ENCODE measurements around the gene SRA1. TPM values are rescaled to one million over a fixed set of nuclear protein-coding genes. Genes with fewer than 3 reads are reported as not detected.

Gene SRA1
- total RNA-seq, 4 donors from 2014 or later = 19.9 to 36.3 (median 26.5) TPM

GRCh38 chr5:140568443-140569063, 11.3 kb upstream of the SRA1 start:
- intact Hi-C loops (cut with DNase I; ENCODE audit: low total_unique reads) = loop anchor here (5.0 kb wide), 1 partner anchor 69 kb away; the partner anchor contains the start of gene TMCO6
- Histone ChIP-seq H3K36me3 (peaks cover 0 to 10% (median 0%) of the 10 kb centered on the region in 4 donors), H3K27me3 (no peaks in the 10 kb centered on the region), H3K4me3 (no peak overlapping the region), H3K9me3 (no peaks in the 10 kb centered on the region), H3K27ac (peak overlapping the region; percentile 52 to 71 (median 62)), H3K4me1 (peaks cover 14 to 48% (median 16%) of the 10 kb centered on the region in 4 donors)
- in situ Hi-C loops (cut with MboI; ENCODE audit: low pct_ligation_motif_present in 1 of 4, low pct_unique_long_range_greater_than_20kb in 1 of 4, low sequenced_read_pairs in 3 of 4) = loop anchor here in 3 of 4 donors (10.0 to 25.0 kb wide), 3 partner anchors 66 to 136 kb away; partner anchors contain the start of genes CD14 (in 2 of the 3), TMCO6 (in 2 of the 3), DND1 (in 1 of the 3) and WDR55 (in 1 of the 3)
- no peak for DNase-seq
- 94% methylated on average over 2 of the region's 2 CpGs; no CpG with 5 or more reads in 1 of the 2 donors for WGBS, 2 donors (ENCODE audit: low coverage in 1 of 2)
- TF ChIP-seq EP300 (IDR thresholded peaks at IDR 0.05; ENCODE audit: low read depth) (no peak), POLR2AphosphoS5 (IDR thresholded peaks at IDR 0.05) (no peak), POLR2A (IDR thresholded peaks at IDR 0.05) (no peak)
- TF ChIP-seq, protein P1, sequence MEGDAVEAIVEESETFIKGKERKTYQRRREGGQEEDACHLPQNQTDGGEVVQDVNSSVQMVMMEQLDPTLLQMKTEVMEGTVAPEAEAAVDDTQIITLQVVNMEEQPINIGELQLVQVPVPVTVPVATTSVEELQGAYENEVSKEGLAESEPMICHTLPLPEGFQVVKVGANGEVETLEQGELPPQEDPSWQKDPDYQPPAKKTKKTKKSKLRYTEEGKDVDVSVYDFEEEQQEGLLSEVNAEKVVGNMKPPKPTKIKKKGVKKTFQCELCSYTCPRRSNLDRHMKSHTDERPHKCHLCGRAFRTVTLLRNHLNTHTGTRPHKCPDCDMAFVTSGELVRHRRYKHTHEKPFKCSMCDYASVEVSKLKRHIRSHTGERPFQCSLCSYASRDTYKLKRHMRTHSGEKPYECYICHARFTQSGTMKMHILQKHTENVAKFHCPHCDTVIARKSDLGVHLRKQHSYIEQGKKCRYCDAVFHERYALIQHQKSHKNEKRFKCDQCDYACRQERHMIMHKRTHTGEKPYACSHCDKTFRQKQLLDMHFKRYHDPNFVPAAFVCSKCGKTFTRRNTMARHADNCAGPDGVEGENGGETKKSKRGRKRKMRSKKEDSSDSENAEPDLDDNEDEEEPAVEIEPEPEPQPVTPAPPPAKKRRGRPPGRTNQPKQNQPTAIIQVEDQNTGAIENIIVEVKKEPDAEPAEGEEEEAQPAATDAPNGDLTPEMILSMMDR (IDR thresholded peaks at IDR 0.05) = no peak

- intact Hi-C loops (cut with DNase I; ENCODE audit: low total_unique reads) = loop anchor here (5.0 kb wide), 1 partner anchor 69 kb away; the partner anchor contains the start of gene TMCO6
- in situ Hi-C loops (cut with MboI; ENCODE audit: low pct_ligation_motif_present in 1 of 4, low pct_unique_long_range_greater_than_20kb in 1 of 4, low sequenced_read_pairs in 3 of 4) = loop anchor here in 3 of 4 donors (10.0 to 25.0 kb wide), 3 partner anchors 67 to 137 kb away; partner anchors contain the start of genes CD14 (in 2 of the 3), TMCO6 (in 2 of the 3), DND1 (in 1 of the 3) and WDR55 (in 1 of the 3)
- no peaks in the 10 kb centered on the region for H3K27me3 ChIP-seq
- 96 to 100% methylated on average over 3 to 13 of the region's 13 CpGs for WGBS, 2 donors (ENCODE audit: low coverage in 1 of 2)
- peaks cover 20 to 55% (median 23%) of the 10 kb centered on the region in 4 donors for H3K4me1 ChIP-seq
- no peak overlapping the region for H3K27ac ChIP-seq
- H3K4me3 ChIP-seq = no peak overlapping the region
- H3K9me3 ChIP-seq = no peaks in the 10 kb centered on the region
- peaks cover 0 to 10% (median 0%) of the 10 kb centered on the region in 4 donors for H3K36me3 ChIP-seq
- DNase-seq = no peak
- TF ChIP-seq EP300 (IDR thresholded peaks at IDR 0.05; ENCODE audit: low read depth) = no peak
- TF ChIP-seq POLR2A (IDR thresholded peaks at IDR 0.05) = no peak
- TF ChIP-seq, protein P1 (IDR thresholded peaks at IDR 0.05) = no peak
- TF ChIP-seq POLR2AphosphoS5 (IDR thresholded peaks at IDR 0.05) = no peak
Observed at GRCh38 chr5:140567871-140568270, 10.6 kb upstream of the SRA1 start.

DNA sequence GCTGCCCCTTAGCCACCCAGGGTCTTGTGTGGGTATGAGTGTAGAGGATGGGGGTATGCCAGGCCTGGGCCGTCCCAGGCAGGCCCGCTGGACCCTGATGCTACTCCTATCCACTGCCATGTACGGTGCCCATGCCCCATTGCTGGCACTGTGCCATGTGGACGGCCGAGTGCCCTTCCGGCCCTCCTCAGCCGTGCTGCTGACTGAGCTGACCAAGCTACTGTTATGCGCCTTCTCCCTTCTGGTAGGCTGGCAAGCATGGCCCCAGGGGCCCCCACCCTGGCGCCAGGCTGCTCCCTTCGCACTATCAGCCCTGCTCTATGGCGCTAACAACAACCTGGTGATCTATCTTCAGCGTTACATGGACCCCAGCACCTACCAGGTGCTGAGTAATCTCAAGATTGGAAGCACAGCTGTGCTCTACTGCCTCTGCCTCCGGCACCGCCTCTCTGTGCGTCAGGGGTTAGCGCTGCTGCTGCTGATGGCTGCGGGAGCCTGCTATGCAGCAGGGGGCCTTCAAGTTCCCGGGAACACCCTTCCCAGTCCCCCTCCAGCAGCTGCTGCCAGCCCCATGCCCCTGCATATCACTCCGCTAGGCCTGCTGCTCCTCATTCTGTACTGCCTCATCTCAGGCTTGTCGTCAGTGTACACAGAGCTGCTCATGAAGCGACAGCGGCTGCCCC, 10.0 kb upstream of the SRA1 start:
- 91% methylated on average over 22 of the region's 22 CpGs; no CpG with 5 or more reads in 1 of the 2 donors for WGBS, 2 donors (ENCODE audit: low coverage in 1 of 2)
- Histone ChIP-seq H3K27me3 (no peaks in the 10 kb centered on the region), H3K4me3 (no peak overlapping the region), H3K36me3 (peaks cover 0 to 10% (median 0%) of the 10 kb centered on the region in 4 donors), H3K4me1 (peaks cover 20 to 55% (median 25%) of the 10 kb centered on the region in 4 donors), H3K27ac (no peak overlapping the region), H3K9me3 (no peaks in the 10 kb centered on the region)
- no peak for DNase-seq
- TF ChIP-seq, protein P1 (IDR thresholded peaks at IDR 0.05) = no peak
- TF ChIP-seq POLR2AphosphoS5 (IDR thresholded peaks at IDR 0.05) (no peak), EP300 (IDR thresholded peaks at IDR 0.05; ENCODE audit: low read depth) (no peak), POLR2A (IDR thresholded peaks at IDR 0.05) (no peak)
- intact Hi-C loops (cut with DNase I; ENCODE audit: low total_unique reads) (loop anchor here (5.0 kb wide), 1 partner anchor 70 kb away; the partner anchor contains the start of gene TMCO6), in situ Hi-C loops (cut with MboI; ENCODE audit: low pct_ligation_motif_present in 1 of 4, low pct_unique_long_range_greater_than_20kb in 1 of 4, low sequenced_read_pairs in 3 of 4) (loop anchor here in 3 of 4 donors (10.0 to 25.0 kb wide), 3 partner anchors 68 to 138 kb away; partner anchors contain the start of genes CD14 (in 2 of the 3), TMCO6 (in 2 of the 3), DND1 (in 1 of the 3) and WDR55 (in 1 of the 3))

Data from transverse colon (tissue), 4 donors.